Stimulated activated naive CD8-positive, alpha-beta T cell treated with anti-CD3 and anti-CD28 coated beads, Interleukin-15, amount 100 ng/mL, for 72 hours (primary cell): ENCODE measurements around the gene RAPGEF1.
"Not testable (repeated sequence)": the region's sequence is repeated elsewhere in the genome, so short reads cannot be mapped to it uniquely, and the experiment has no call there.

Source experiments
- ATAC-seq: fragments of 150-1000 bp; cut with Tn5 transposase; 2 replicates; pipeline ENCODE4 v1.10.0; 2021; ENCODE audit warnings: mild to moderate bottlenecking, moderate library complexity
- DNase-seq, 2 donors: peaks; one replicate each; pipeline ENCODE4 v3.0.0; 2021 to 2022
- H3K27ac Mint-ChIP-seq, 2 donors: one replicate each; pipeline ENCODE4 v1.8.0; 2022; ENCODE audit warnings: mild to moderate bottlenecking in 2 of 2, mixed read lengths in 2 of 2, moderate library complexity in 2 of 2
- H3K27me3 Mint-ChIP-seq: one replicate; pipeline ENCODE4 v1.8.0; 2022; ENCODE audit warnings: mixed read lengths
- H3K4me1 Mint-ChIP-seq: one replicate; pipeline ENCODE4 v1.8.0; 2022; ENCODE audit warnings: mild to moderate bottlenecking, mixed read lengths
- H3K4me3 Mint-ChIP-seq, 2 donors: one replicate each; pipeline ENCODE4 v1.8.0; 2022; ENCODE audit warnings: mild to moderate bottlenecking in 2 of 2, mixed read lengths in 2 of 2, moderate library complexity in 1 of 2
- H3K9me3 Mint-ChIP-seq, 2 donors: one replicate each; pipeline ENCODE4 v1.8.0; 2022; ENCODE audit warnings: mixed read lengths in 2 of 2

RAPGEF1 gene

GRCh38 chr9:131554843-131555351 is 185.0 kb downstream of the RAPGEF1 start:
- Mint-ChIP-seq H3K9me3 (no peaks in the 10 kb centered on the region), H3K27ac (no peak overlapping the region), H3K4me1 (peaks cover 5% of the 10 kb centered on the region), H3K4me3 (peak overlapping the region; percentile 3 to 61), H3K27me3 (peaks cover 49% of the 10 kb centered on the region)
- no peak for DNase-seq
- ATAC-seq = peak; percentile 42

GRCh38 chr9:131554087-131554842 is 185.6 kb downstream of the RAPGEF1 start:
- ATAC-seq (peak; percentile 34), DNase-seq (no peak)
- Mint-ChIP-seq H3K9me3 (no peaks in the 10 kb centered on the region), H3K27ac (no peak overlapping the region), H3K4me1 (peaks cover 5% of the 10 kb centered on the region), H3K27me3 (peaks cover 55% of the 10 kb centered on the region), H3K4me3 (no peak overlapping the region)

GRCh38 chr9:131552030-131552429 is 187.8 kb downstream of the RAPGEF1 start:
- no peaks in the 10 kb centered on the region for H3K9me3 Mint-ChIP-seq
- H3K27me3 Mint-ChIP-seq = peaks cover 78% of the 10 kb centered on the region
- ATAC-seq = no peak
- no peak overlapping the region for H3K27ac Mint-ChIP-seq
- peaks cover 11% of the 10 kb centered on the region for H3K4me1 Mint-ChIP-seq
- no peak overlapping the region for H3K4me3 Mint-ChIP-seq
- no peak for DNase-seq

GRCh38 chr9:131550465-131550864 is 189.4 kb downstream of the RAPGEF1 start:
- not testable (repeated sequence) for H3K27ac Mint-ChIP-seq, ATAC-seq, H3K4me3 Mint-ChIP-seq, DNase-seq, H3K9me3 Mint-ChIP-seq
- Mint-ChIP-seq H3K4me1 (peaks cover 18% of the 10 kb centered on the region), H3K27me3 (peaks cover 77% of the 10 kb centered on the region)

GRCh38 chr9:131549186-131549585 is 190.7 kb downstream of the RAPGEF1 start:
- H3K9me3 Mint-ChIP-seq, DNase-seq: not testable (repeated sequence)

GRCh38 chr9:131546336-131547084 is 193.4 kb downstream of the RAPGEF1 start:
- Mint-ChIP-seq H3K27ac (no peak overlapping the region), H3K4me3 (peak overlapping the region; percentile 57 to 81), H3K4me1 (peaks cover 14% of the 10 kb centered on the region), H3K9me3 (peaks cover 14 to 17% of the 10 kb centered on the region in 2 donors), H3K27me3 (peaks cover 61% of the 10 kb centered on the region)
- no peak for DNase-seq
- ATAC-seq = peak; percentile 45

More at GRCh38 chr9:131549186-131549585, 190.7 kb downstream of the RAPGEF1 start:
- ATAC-seq, H3K4me3 Mint-ChIP-seq, H3K27ac Mint-ChIP-seq: not testable (repeated sequence)
- H3K4me1 Mint-ChIP-seq = peaks cover 14% of the 10 kb centered on the region
- peaks cover 77% of the 10 kb centered on the region for H3K27me3 Mint-ChIP-seq

GRCh38 chr9:131545786-131546335 is 194.0 kb downstream of the RAPGEF1 start:
- H3K4me1 Mint-ChIP-seq = peaks cover 14% of the 10 kb centered on the region
- peaks cover 58% of the 10 kb centered on the region for H3K27me3 Mint-ChIP-seq
- peak; percentile 49 for ATAC-seq
- peaks cover 14 to 17% of the 10 kb centered on the region in 2 donors for H3K9me3 Mint-ChIP-seq
- H3K27ac Mint-ChIP-seq = peak overlapping the region in 1 of 2 donors; percentile 43
- no peak for DNase-seq
- peak overlapping the region; percentile 57 to 81 for H3K4me3 Mint-ChIP-seq

- peak within 1 kb of the TSS in 1 of 2 donors; percentile 43 for H3K27ac Mint-ChIP-seq
- peaks cover 52% of the 10 kb centered on the region for H3K27me3 Mint-ChIP-seq
- H3K4me3 Mint-ChIP-seq = peak within 1 kb of the TSS; percentile 57 to 81
- no peak for DNase-seq
- H3K9me3 Mint-ChIP-seq = peaks cover 14 to 17% of the 10 kb centered on the region in 2 donors
- ATAC-seq = no peak
- H3K4me1 Mint-ChIP-seq = peaks cover 20% of the 10 kb centered on the region
Measured at GRCh38 chr9:131545003-131545785, 194.7 kb downstream of the RAPGEF1 start, which contains the start of gene PRRT1B. TSS of gene PRRT1B (plus strand) at chr9:131545523. CDS start at chr9:131545616, 93 bp downstream.

- peaks cover 14 to 17% of the 10 kb centered on the region in 2 donors for H3K9me3 Mint-ChIP-seq
- no peak overlapping the region for H3K27ac Mint-ChIP-seq
- H3K27me3 Mint-ChIP-seq = peaks cover 32% of the 10 kb centered on the region
- DNase-seq (no peak), ATAC-seq (no peak)
- peaks cover 31% of the 10 kb centered on the region for H3K4me1 Mint-ChIP-seq
- H3K4me3 Mint-ChIP-seq = no peak overlapping the region
Measured at GRCh38 chr9:131543141-131543540, 196.7 kb downstream of the RAPGEF1 start.

- Mint-ChIP-seq H3K27ac (no peak overlapping the region), H3K9me3 (peaks cover 9 to 17% of the 10 kb centered on the region in 2 donors), H3K4me1 (peaks cover 26% of the 10 kb centered on the region), H3K4me3 (no peak overlapping the region), H3K27me3 (no peaks in the 10 kb centered on the region)
- ATAC-seq (no peak), DNase-seq (no peak)
Measured at GRCh38 chr9:131539223-131539923, 200.5 kb downstream of the RAPGEF1 start.

- H3K27me3 Mint-ChIP-seq = no peaks in the 10 kb centered on the region
- H3K27ac Mint-ChIP-seq = no peak overlapping the region
- no peak overlapping the region for H3K4me3 Mint-ChIP-seq
- peaks cover 0 to 9% of the 10 kb centered on the region in 2 donors for H3K9me3 Mint-ChIP-seq
- DNase-seq (no peak), ATAC-seq (no peak)
- peaks cover 31% of the 10 kb centered on the region for H3K4me1 Mint-ChIP-seq
Measured at GRCh38 chr9:131537946-131538345, 201.9 kb downstream of the RAPGEF1 start.

- H3K4me3 Mint-ChIP-seq = peak overlapping the region; percentile 26 to 64
- no peaks in the 10 kb centered on the region for H3K27me3 Mint-ChIP-seq
Measured at GRCh38 chr9:131534721-131535237, 205.1 kb downstream of the RAPGEF1 start.

GRCh38 chr9:131530920-131531832 is 208.7 kb downstream of the RAPGEF1 start, which contains the start of gene UCK1:
TSS of gene UCK1 (minus strand) at chr9:131531263. CDS start at chr9:131531174, 89 bp downstream.
- no peaks in the 10 kb centered on the region for H3K27me3 Mint-ChIP-seq
- DNase-seq = peak; percentile 68 to 74
- H3K4me1 Mint-ChIP-seq = peaks cover 40% of the 10 kb centered on the region
- no peaks in the 10 kb centered on the region for H3K9me3 Mint-ChIP-seq
- peak; percentile 96 for ATAC-seq
- peak within 1 kb of the TSS; percentile 69 to 76 for H3K27ac Mint-ChIP-seq
- peak within 1 kb of the TSS; percentile 85 to 88 for H3K4me3 Mint-ChIP-seq

More at GRCh38 chr9:131534721-131535237, 205.1 kb downstream of the RAPGEF1 start:
- no peaks in the 10 kb centered on the region for H3K9me3 Mint-ChIP-seq
- H3K4me1 Mint-ChIP-seq = peaks cover 38% of the 10 kb centered on the region
- ATAC-seq (no peak), DNase-seq (no peak)
- H3K27ac Mint-ChIP-seq = no peak overlapping the region
